Measurements from ENCODE around the gene PPP4R2. TPM values are rescaled to one million over a fixed set of nuclear protein-coding genes. Genes with fewer than 3 reads are reported as not detected.

PPP4R2 gene
- total and polyA plus RNA-seq, 4 experiments from 2014 or later, result 30.7 to 77.0 (median 54.5) TPM

DNA sequence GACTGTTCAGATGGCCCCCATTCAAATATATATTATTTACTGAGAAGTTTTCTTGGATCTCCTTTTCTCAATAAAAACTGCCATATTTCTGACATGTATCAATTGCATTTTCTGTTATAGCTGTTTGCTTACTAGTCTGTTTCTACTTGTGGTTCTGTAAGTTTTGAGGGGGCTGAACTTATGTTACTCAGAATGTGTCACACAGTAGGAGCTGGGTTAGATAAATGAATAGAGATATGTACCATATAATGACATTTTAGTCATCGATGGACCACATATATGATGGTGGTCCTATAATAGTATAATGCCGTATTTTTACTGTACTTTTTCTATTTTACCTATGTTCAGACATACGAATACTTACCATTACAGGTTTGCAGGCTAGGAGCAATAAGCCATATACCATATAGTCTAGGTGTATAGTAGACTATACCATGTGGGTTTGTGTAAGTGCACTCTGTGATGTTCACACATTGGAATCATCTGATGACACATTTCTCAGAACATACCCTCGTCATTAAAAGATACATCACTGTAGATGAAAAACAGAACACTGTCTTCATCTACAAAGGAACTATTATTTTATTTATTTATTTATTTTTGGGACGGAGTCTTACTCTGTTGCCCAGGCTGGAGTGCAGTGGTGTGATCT is 22.3 kb downstream of the PPP4R2 start:
- ChIA-PET POLR2A (ENCODE audit: partially characterized antibody) (no interaction called here), CTCF (ENCODE audit: partially characterized antibody) (interaction anchor here (1.7 kb wide), 1 partner anchor 38 kb away, joined by 3 read pairs; no protein-coding TSS in a partner anchor)
- H3K27ac Mint-ChIP-seq, result peak overlapping the region in 2 of 7 donors; percentile 5 to 38
- intact Hi-C loops (cut with micrococcal nuclease), result no loop called here
- H3K27me3 ChIP-seq (ENCODE audit: insufficient read depth, low read length), result no peaks in the 10 kb centered on the region
- H3K9me3 ChIP-seq (ENCODE audit: control insufficient read depth in 1 of 2, low read length in 2 of 2), result no peaks in the 10 kb centered on the region
- no peaks in the 10 kb centered on the region for H3K27me3 Mint-ChIP-seq
- H3K36me3 ChIP-seq (ENCODE audit: insufficient read depth, low read length), result peaks cover 8% of the 10 kb centered on the region
- H3K9me3 Mint-ChIP-seq, result peaks cover 0 to 1% (median 0%) of the 10 kb centered on the region in 8 donors
- H3K4me3 ChIP-seq (ENCODE audit: low read length in 2 of 2), result no peak overlapping the region
- H3K4me3 Mint-ChIP-seq, result peak overlapping the region in 1 of 8 donors; percentile 45
- peaks cover 38 to 73% (median 59%) of the 10 kb centered on the region in 4 donors for H3K4me1 Mint-ChIP-seq
- peaks cover 54% of the 10 kb centered on the region for H3K4me1 ChIP-seq (ENCODE audit: insufficient read depth, low read length)
- no peak for DNase-seq
- H3K36me3 Mint-ChIP-seq, result peaks cover 16 to 26% of the 10 kb centered on the region in 2 donors
- no peak overlapping the region for H3K27ac ChIP-seq (ENCODE audit: low read depth, low read length)

DNA sequence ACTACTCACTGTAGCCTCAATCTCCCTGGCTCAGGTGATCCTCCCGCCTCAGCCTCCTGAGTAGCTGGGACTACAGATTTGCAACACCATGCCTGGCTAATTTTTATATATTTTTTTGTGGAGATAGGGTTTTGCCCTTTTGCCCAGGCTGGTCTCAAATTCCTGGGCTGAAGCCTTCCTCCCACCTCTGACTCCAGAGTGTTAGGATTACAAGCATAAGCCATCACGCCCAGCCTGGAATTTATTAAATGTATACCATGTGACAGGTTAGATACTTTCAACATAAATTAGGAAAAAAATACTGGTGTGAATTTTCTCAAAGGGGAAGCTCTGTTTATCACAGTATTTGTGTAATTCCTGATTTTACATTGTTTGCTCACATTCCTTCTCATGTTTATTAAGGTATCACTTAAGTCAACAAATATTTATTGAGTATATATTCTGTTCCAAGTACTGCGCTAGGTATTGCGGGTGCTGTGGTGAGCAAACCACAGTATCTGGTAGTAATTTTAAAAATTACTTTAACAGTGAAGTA is 24.8 kb downstream of the PPP4R2 start:
- Histone ChIP-seq H3K4me3 (ENCODE audit: low read length in 2 of 2) (no peak overlapping the region), H3K27ac (ENCODE audit: low read depth, low read length) (no peak overlapping the region), H3K36me3 (ENCODE audit: insufficient read depth, low read length) (peaks cover 8% of the 10 kb centered on the region), H3K4me1 (ENCODE audit: insufficient read depth, low read length) (peaks cover 73% of the 10 kb centered on the region), H3K27me3 (ENCODE audit: insufficient read depth, low read length) (no peaks in the 10 kb centered on the region), H3K9me3 (ENCODE audit: control insufficient read depth in 1 of 2, low read length in 2 of 2) (no peaks in the 10 kb centered on the region)
- CTCF ChIA-PET (ENCODE audit: partially characterized antibody), result interaction anchor here (0.7 to 0.9 kb wide), 2 partner anchors 10 to 12 kb away, joined by 3 read pairs; no protein-coding TSS in a partner anchor
- H3K27me3 Mint-ChIP-seq, result no peaks in the 10 kb centered on the region
- H3K9me3 Mint-ChIP-seq, result no peaks in the 10 kb centered on the region
- no peak for DNase-seq
- POLR2A ChIA-PET (ENCODE audit: partially characterized antibody), result interaction anchor here (0.6 to 2.4 kb wide), 3 partner anchors 22 to 27 kb away, joined by 3 to 6 read pairs (median 4); partner anchors contain the start of gene PPP4R2
- intact Hi-C loops (cut with micrococcal nuclease), result loop anchor here (5.0 kb wide), 1 partner anchor 36 kb away; no protein-coding TSS in a partner anchor
- H3K4me3 Mint-ChIP-seq, result no peak overlapping the region
- peaks cover 50 to 85% (median 68%) of the 10 kb centered on the region in 4 donors for H3K4me1 Mint-ChIP-seq
- H3K27ac Mint-ChIP-seq, result no peak overlapping the region
- peaks cover 11 to 15% of the 10 kb centered on the region in 2 donors for H3K36me3 Mint-ChIP-seq

DNA sequence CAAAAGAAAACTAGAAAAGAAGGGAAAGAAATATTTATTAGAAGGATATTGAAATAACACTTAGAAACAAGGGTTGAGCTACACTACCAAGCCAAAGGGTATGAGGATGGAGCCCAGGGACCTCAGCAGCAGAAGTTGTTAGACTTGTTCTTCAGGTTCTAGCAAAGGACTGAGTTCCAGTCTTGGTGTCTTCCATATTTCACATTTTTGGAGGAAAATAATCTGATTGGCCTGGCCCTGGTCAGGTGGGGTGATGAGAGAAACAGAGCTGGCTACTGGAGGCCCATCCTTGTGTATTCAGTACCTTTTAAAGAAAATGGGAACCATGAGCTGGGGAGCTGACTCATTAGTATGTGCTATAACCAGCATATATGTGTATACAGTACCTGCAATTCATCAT is 28.2 kb downstream of the PPP4R2 start:
- H3K4me1 ChIP-seq (ENCODE audit: insufficient read depth, low read length), result peaks cover 75% of the 10 kb centered on the region
- H3K27me3 ChIP-seq (ENCODE audit: insufficient read depth, low read length), result no peaks in the 10 kb centered on the region
- peak overlapping the region in 3 of 8 donors; percentile 18 to 52 (median 22) for H3K4me3 Mint-ChIP-seq
- peaks cover 8 to 10% of the 10 kb centered on the region in 2 donors for H3K36me3 Mint-ChIP-seq
- H3K9me3 ChIP-seq (ENCODE audit: control insufficient read depth in 1 of 2, low read length in 2 of 2), result no peaks in the 10 kb centered on the region
- H3K4me1 Mint-ChIP-seq, result peaks cover 54 to 87% (median 71%) of the 10 kb centered on the region in 4 donors
- H3K27ac Mint-ChIP-seq, result peak overlapping the region in 3 of 7 donors; percentile 29 to 79 (median 42)
- H3K27me3 Mint-ChIP-seq, result no peaks in the 10 kb centered on the region
- intact Hi-C loops (cut with micrococcal nuclease), result loop anchor here (5.0 kb wide), 1 partner anchor 32 kb away; no protein-coding TSS in a partner anchor
- H3K36me3 ChIP-seq (ENCODE audit: insufficient read depth, low read length), result peaks cover 4% of the 10 kb centered on the region
- no peak overlapping the region for H3K27ac ChIP-seq (ENCODE audit: low read depth, low read length)
- ChIA-PET CTCF (ENCODE audit: partially characterized antibody) (interaction anchor here (1.0 to 1.7 kb wide), 2 partner anchors 26 to 173 kb away, joined by 3 to 4 read pairs; no protein-coding TSS in a partner anchor), POLR2A (ENCODE audit: partially characterized antibody) (interaction anchor here (1.2 kb wide), 1 partner anchor 28 kb away, joined by 3 read pairs; the partner anchor contains the start of gene PPP4R2)
- H3K9me3 Mint-ChIP-seq, result no peaks in the 10 kb centered on the region
- DNase-seq, result no peak
- H3K4me3 ChIP-seq (ENCODE audit: low read length in 2 of 2), result no peak overlapping the region

DNA sequence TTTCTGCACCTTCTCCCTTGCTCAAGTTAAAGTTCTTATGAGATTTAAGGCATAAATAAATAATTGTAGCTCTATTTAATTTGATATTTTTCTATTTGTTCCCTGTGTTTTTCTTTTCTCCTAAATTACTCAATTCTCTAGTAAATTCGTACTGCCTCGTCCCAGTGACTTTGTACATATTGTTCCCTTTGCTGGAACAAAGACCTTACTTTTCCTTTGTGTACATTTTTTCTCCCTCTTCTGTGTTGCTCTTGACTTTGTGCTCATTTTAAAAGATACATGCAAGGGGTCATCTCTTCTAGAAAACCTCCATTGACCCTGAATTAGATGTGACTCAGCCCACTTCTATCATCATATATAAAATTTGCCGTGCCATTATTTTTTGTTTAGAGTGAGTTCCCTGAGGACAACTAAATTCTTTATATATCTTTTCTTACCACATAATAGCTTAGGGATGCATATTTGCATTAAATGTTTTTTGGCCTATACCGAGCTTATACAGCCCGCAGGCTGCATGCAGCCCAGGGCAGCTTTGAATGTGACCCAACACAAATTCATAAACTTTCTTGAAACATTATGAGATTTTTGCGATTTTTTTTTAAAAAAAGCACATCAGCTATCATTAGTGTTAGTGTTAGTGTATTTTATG is 29.6 kb downstream of the PPP4R2 start:
- H3K27ac Mint-ChIP-seq, result peak overlapping the region in 1 of 7 donors; percentile 5
- H3K27me3 Mint-ChIP-seq, result no peaks in the 10 kb centered on the region
- Histone ChIP-seq H3K27ac (ENCODE audit: low read depth, low read length) (no peak overlapping the region), H3K4me3 (ENCODE audit: low read length in 2 of 2) (no peak overlapping the region), H3K36me3 (ENCODE audit: insufficient read depth, low read length) (peaks cover 4% of the 10 kb centered on the region), H3K4me1 (ENCODE audit: insufficient read depth, low read length) (peaks cover 72% of the 10 kb centered on the region), H3K9me3 (ENCODE audit: control insufficient read depth in 1 of 2, low read length in 2 of 2) (no peaks in the 10 kb centered on the region), H3K27me3 (ENCODE audit: insufficient read depth, low read length) (no peaks in the 10 kb centered on the region)
- H3K36me3 Mint-ChIP-seq, result peaks cover 5 to 10% of the 10 kb centered on the region in 2 donors
- intact Hi-C loops (cut with micrococcal nuclease), result no loop called here
- ChIA-PET POLR2A (ENCODE audit: partially characterized antibody) (interaction anchor here (1.1 kb wide), 1 partner anchor 26 kb away, joined by 3 read pairs; no protein-coding TSS in a partner anchor), CTCF (ENCODE audit: partially characterized antibody) (interaction anchor here (1.2 to 1.8 kb wide), 3 partner anchors 27 to 174 kb away, joined by 3 to 5 read pairs (median 4); no protein-coding TSS in a partner anchor)
- peaks cover 55 to 88% (median 75%) of the 10 kb centered on the region in 4 donors for H3K4me1 Mint-ChIP-seq
- peak overlapping the region in 1 of 8 donors; percentile 39 for H3K4me3 Mint-ChIP-seq
- DNase-seq, result no peak
- H3K9me3 Mint-ChIP-seq, result no peaks in the 10 kb centered on the region

DNA sequence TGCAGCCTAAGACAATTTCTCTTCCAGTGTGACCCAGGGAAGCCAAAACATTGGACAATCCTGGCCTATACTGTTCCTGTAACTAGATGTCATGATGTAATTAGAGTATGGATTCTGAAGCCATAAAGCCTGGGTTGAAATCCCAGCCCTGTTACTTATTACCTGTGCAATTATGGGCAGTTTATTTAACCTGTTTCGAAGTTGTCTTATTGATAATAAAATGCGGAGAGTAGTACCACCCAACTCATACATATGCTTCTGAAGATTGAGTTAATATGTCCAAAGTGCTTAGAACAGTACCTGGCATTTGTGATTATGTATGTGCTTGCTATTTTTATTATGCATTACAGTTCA is 30.1 kb downstream of the PPP4R2 start:
- intact Hi-C loops (cut with micrococcal nuclease), result no loop called here
- Histone ChIP-seq H3K4me1 (ENCODE audit: insufficient read depth, low read length) (peaks cover 72% of the 10 kb centered on the region), H3K27me3 (ENCODE audit: insufficient read depth, low read length) (no peaks in the 10 kb centered on the region), H3K36me3 (ENCODE audit: insufficient read depth, low read length) (peaks cover 4% of the 10 kb centered on the region), H3K9me3 (ENCODE audit: control insufficient read depth in 1 of 2, low read length in 2 of 2) (no peaks in the 10 kb centered on the region), H3K27ac (ENCODE audit: low read depth, low read length) (no peak overlapping the region), H3K4me3 (ENCODE audit: low read length in 2 of 2) (no peak overlapping the region)
- no peaks in the 10 kb centered on the region for H3K27me3 Mint-ChIP-seq
- POLR2A ChIA-PET (ENCODE audit: partially characterized antibody), result interaction anchor here (1.1 kb wide), 1 partner anchor 27 kb away, joined by 3 read pairs; no protein-coding TSS in a partner anchor
- peaks cover 5 to 10% of the 10 kb centered on the region in 2 donors for H3K36me3 Mint-ChIP-seq
- no peak for DNase-seq
- CTCF ChIA-PET (ENCODE audit: partially characterized antibody), result interaction anchor here (1.2 to 1.8 kb wide), 2 partner anchors 27 to 30 kb away, joined by 3 to 5 read pairs; no protein-coding TSS in a partner anchor
- peak overlapping the region in 3 of 8 donors; percentile 17 to 39 (median 23) for H3K4me3 Mint-ChIP-seq
- H3K27ac Mint-ChIP-seq, result peak overlapping the region in 1 of 7 donors; percentile 5
- H3K9me3 Mint-ChIP-seq, result no peaks in the 10 kb centered on the region
- H3K4me1 Mint-ChIP-seq, result peaks cover 57 to 86% (median 74%) of the 10 kb centered on the region in 4 donors

DNA sequence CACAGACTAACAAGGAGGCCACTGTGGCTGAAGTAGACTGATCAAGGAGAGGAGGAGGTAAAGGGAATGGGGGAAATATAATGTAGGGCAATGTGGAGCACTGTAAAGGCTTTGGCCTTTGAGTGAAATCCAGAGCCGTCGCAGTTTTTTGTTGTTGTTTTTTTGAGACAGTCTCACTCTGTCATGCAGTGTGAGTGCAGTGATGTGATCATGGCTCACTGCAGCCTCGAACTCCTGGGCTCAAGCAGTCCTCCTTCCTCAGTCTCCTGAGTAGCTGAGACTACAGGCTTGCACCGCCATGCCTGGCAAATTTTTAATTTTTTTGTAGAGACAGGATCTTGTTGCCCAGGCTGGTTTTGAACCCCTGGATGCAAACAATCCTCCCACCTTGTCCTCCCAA is 32.2 kb downstream of the PPP4R2 start:
- Mint-ChIP-seq H3K4me3 (peak overlapping the region in 4 of 8 donors; percentile 7 to 47 (median 35)), H3K9me3 (no peaks in the 10 kb centered on the region), H3K27ac (peak overlapping the region in 3 of 7 donors; percentile 19 to 47 (median 37)), H3K36me3 (peaks cover 9 to 16% of the 10 kb centered on the region in 2 donors), H3K27me3 (no peaks in the 10 kb centered on the region), H3K4me1 (peaks cover 62 to 89% (median 74%) of the 10 kb centered on the region in 4 donors)
- ChIA-PET CTCF (ENCODE audit: partially characterized antibody) (interaction anchor here (1.4 kb wide), 2 partner anchors 28 to 82 kb away, joined by 3 read pairs; no protein-coding TSS in a partner anchor), POLR2A (ENCODE audit: partially characterized antibody) (no interaction called here)
- peaks cover 4% of the 10 kb centered on the region for H3K36me3 ChIP-seq (ENCODE audit: insufficient read depth, low read length)
- no peak overlapping the region for H3K27ac ChIP-seq (ENCODE audit: low read depth, low read length)
- H3K4me1 ChIP-seq (ENCODE audit: insufficient read depth, low read length), result peaks cover 85% of the 10 kb centered on the region
- DNase-seq, result no peak
- no peaks in the 10 kb centered on the region for H3K9me3 ChIP-seq (ENCODE audit: control insufficient read depth in 1 of 2, low read length in 2 of 2)
- intact Hi-C loops (cut with micrococcal nuclease), result no loop called here
- H3K4me3 ChIP-seq (ENCODE audit: low read length in 2 of 2), result no peak overlapping the region
- H3K27me3 ChIP-seq (ENCODE audit: insufficient read depth, low read length), result no peaks in the 10 kb centered on the region

Data from CD4-positive, alpha-beta memory T cell (primary cell).